GM19238 (cell line): Measurements from ENCODE around the gene DKC1.
"Not testable (repeated sequence)": the region's sequence is repeated elsewhere in the genome, so short reads cannot be mapped to it uniquely, and the experiment has no call there.

ENCODE experiments used
- DNase-seq: peaks from one replicate; pipeline ENCODE4 v3.0.0; 2011; ENCODE audit warnings: low spot score; ENCODE audit not compliant: insufficient read length

Gene DKC1

DNA sequence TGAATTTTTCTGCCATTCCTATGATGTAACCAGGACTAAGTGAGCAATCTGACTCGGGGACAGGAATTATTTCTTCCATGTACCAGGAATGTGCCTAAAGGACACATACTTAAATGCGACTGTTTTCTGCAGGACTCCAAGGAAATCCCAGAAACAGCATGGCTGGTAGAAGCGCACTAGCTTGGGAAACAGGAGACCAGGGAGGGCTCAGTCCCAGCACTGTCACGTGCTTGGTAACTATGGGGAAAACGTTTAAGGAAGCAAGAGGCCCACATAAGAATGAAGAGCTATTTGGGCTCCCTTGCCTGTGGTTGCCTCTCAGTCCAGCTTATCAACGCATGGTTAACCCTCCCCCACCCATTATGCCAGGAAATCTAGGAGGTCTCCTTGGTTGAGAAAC lies 23.1 kb downstream of the DKC1 start:
- DNase-seq, result no peak

DNA sequence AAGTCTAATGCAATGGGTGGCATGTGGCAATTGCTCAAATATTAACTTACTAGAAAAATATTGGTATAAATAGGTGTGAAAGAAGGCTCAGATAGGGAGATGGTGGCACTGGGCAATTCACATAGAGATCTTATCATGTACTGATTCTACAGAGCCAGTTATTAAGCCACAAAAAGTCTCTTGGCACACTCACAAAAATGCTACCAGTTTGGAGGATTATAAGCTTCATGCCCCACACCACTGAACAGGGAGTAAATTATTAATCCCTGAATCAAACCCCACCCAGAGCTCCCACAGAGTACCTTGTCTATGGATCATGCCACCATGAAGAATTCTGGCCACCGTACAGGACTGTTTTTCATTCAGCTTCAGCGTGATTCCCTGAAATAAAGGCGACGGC lies 28.8 kb downstream of the DKC1 start:
- DNase-seq, result no peak

DNA sequence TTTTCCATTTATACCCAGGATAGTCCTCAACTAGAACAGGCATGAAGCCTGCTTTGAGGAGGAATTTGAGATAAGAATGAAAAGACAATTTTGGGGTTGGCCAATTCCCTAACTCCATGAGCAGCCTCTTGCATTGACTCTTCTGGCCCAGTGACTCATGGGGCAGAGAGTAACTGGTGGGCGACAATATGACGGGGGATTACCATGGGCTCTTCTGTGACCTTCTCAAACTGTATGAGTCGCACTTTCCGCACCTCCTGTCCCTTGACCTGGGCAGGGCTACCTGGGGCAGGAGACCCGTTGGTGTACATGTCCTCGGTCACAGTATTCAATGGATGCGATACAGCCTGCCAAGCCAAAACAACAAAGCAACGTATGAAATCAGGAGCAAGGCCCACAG lies 29.3 kb downstream of the DKC1 start:
- DNase-seq, result no peak

DNA sequence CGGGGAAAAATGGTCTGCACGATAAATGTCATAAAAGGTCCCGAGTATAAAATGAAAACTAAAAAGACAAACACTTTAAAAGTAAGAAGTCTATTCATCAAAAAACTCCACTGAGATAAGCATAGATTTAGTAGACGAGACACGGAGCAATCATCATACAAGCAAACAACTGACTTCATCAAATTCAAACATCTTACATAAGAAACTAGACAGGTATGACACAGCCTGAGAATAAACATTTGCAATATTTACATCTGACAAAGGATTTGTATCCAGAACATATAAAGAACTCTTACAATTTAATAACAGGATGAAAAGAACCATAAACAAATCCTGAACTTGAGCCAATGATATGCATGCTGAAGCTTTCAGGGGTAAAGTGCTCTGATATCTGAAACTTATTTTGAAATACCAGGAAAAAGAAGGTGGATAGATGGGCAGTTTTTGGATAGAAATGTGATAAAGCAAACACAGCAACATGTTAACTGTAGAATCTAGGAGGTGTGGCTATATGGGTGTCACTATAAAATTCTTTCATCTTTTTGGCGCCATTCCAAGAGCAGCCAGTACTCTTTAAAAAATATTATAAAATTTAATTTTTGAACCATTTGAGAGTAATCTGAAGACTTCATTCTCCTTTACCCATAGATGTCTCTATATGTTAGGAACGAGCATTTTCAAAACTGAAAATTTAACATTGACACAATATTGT lies 30.6 kb downstream of the DKC1 start:
- no peak for DNase-seq

DNA sequence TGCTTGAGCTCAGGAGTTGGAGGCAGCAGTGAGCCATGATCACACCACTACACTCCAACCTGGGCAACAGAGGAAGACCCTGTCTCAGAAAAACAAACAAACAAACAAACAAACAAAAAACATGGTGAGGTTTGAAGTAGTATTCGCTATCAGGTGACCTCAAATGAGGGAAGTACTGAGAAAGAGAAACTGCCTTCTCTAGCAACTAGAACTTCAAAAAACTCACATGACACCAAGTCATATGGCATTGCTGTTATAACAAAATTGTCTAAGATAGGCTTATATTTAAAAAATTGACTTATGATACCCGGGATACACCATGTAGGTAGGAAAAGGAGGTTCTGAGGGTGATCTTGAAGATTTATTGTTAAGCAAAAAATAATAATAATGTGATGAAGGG lies 32.4 kb downstream of the DKC1 start:
- no peak for DNase-seq

DNA sequence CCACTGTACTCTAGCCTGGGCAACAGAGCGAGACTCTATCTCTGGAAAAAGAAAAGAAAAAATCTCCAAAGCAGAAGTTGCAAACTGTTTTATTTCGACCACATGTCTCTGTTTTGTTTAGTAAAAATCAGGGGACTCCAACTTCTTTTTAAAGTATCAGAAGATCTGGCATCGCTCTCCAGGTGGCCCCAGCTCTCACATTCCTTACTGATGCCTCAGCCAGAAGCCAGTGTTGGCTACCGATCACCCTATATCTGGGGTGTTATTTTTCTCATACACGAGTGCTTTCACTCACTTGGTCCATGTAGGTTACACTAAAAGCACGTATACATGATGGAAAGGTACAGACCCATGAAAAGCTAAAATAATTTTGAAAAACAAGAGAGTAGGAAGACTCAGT lies 34.3 kb downstream of the DKC1 start:
- DNase-seq, result no peak

DNA sequence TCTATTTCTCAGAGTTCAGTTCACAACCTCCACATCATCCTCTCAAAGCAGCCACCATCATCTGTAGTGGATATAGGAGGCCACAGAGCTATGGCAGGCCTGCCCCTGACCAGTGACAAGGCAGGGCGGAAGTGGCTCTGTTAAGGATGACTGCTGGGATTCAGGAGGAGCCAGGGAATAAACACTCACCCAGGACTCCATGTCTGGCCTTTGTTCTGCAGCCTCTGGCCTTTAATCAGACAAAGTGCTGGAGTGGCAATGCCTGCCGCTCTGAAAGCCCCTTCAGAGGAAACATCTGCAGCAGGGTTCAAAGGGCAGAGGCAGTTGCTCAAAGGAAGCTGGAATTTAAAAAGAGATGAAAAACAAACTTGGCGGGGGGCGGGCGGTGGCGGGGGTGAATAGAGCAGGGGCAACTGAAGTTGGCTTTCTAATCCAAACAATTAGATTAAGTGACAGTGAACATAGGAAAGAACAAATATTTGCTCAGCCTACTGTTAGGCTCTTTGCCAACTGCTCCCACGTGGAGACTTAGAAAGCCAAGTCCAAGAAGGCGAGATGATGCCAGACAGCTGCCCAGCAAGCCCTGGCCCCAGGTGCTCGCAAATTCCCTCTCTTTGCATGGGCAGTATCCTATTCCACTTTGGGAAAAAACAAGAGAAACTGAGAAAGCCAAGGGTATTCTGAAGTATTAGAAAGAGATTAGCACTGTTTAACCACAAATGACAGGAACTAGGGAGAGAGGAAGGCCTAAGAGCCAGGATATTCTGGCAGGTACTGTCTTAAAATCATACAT lies 37.1 kb downstream of the DKC1 start:
- DNase-seq, result no peak

DNA sequence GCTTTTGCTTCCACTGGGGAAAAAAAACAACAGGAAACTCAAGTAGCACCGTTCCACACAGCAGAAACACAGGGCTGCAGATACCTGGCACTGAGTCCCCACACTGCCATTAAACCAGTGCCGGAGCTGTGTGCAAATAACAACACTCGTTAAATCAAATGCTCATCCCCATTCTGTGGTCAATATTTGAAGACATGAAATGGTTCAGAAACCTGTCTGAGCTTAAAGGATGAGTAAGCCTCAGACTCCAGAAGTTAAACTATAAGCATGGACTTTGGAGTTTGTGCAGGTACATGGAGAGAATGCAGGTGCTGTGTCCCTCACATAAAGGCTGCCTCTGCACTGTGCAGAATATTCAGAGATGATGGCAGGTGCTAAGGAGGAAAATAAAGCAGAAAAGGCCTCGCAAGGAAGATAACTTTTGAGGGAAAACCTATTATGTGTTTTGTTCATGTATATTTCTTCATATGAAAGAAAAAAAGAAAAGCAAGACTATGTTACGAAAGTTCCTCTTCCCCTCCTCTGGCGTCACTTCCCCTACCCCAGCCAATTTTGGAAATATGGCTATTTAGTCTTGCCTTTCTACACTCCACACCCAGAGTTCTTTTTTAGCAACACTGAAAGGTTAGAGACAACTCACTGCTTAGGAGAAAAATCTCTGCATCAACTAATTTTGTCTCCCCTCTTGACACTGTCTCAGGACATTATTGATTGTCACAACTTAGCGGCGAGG lies 38.0 kb downstream of the DKC1 start:
- no peak for DNase-seq

DNA sequence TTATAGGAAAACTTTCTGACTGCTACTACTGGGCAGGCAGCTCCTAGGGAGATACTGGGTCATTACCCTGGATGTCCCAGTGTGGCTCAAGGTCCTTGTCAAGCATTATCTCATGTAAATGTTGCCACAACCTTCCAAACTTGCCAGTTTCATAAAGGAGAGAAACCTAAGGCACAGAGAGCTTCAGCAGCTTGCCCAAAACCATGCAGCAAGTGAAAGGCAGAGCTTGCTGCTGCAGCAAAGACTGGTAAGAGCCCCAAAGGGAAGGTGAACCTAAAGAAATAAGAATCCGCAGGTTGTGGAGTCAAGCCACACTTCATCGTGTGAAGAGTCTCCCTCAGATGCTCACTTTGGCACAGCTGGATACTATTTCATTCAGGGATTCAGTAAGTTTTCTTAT lies 40.3 kb downstream of the DKC1 start:
- no peak for DNase-seq

DNA sequence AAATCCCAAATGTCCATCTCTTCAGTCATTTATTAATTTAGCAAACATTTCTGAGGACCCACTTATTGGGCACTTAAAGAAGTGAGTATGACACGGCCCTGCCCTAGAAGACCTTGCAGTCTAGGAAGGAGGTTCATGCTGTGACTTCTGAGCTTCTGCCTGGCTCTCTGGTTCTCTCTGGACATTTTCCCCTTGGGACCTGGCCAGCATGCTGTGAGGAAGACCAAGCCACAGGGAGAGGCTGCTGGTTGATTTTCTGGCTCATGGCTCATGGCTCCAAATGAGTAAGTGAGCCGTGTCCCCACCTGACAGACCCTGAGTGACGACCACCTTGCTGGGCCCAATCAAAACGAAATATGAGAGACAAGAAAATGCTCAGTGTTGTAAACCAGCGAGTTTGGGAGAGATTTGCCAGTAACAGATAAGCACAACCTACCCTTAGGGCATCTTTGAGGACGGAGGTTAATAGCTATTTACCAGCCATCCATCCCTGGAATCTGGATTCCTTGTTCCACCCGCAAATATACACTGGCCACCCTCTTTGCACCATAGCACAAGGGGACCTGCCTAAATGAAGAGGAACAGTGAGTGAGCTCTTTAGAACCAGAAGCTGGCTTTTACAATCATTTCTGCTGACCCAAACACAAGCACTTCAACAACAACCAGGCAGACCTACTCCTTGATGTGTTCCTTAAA lies 41.7 kb downstream of the DKC1 start:
- DNase-seq, result no peak

DNA sequence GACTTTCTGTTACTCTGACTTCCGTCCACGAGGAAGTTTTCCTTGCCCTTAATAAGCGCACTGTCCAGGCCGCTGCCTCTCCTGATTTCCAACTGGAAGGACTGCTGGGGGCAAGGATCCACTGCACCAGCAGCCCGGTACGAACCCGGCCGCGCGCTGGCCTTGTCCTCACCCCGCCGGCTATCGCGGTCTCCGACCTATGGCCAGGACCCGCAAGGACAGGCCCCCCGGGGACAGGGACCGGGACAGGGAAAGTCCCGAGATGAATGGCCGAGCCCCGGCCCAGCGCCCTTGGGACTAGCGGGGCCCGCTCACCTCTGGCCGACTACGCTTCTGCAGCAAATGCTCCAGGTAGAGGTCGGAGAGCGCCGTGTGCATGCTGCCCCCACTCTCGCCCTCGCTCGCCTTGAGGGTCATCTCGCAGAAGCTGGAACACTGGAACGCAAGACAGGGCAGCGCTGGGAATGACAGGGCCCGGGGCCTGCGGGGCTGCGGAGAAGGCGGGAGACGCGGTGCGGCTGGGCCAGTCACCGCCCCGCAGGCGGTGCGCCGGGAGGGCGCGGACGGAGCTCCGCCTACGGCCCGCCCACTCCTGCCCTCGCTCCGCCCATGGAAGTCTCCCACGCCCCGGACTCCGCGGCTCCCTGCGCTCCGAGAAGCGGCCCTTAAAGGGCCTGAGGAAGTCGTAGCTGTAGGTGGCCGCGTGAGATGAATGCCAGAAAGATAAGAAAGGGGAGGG lies 42.5 kb downstream of the DKC1 start, which contains the start of gene MPP1:
Gene MPP1 (minus strand): TSS at position 529 of the 739 bp plus-strand sequence. CDS start 112 bp downstream, at position 417.
- DNase-seq, result peak; percentile 66

DNA sequence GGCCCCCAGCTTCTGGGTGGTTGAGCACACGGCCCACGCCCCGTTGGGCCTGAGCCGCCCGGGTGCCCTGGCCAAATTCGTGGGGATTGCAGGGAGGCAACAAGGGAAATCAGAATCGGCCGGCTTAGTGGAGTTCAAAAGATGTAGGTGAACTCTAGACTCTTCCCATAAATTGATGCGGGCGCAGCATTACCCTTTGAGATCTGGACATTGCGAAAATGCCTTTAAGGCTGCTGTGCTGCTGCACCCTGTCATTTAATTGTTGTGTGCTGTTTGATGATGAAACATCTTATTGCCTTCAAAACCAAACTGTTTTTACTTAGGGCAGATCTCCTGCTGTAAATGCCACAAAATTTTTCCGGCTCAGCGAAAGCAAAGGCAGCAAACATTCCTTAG lies 43.0 kb downstream of the DKC1 start:
- DNase-seq, result no peak

DNA sequence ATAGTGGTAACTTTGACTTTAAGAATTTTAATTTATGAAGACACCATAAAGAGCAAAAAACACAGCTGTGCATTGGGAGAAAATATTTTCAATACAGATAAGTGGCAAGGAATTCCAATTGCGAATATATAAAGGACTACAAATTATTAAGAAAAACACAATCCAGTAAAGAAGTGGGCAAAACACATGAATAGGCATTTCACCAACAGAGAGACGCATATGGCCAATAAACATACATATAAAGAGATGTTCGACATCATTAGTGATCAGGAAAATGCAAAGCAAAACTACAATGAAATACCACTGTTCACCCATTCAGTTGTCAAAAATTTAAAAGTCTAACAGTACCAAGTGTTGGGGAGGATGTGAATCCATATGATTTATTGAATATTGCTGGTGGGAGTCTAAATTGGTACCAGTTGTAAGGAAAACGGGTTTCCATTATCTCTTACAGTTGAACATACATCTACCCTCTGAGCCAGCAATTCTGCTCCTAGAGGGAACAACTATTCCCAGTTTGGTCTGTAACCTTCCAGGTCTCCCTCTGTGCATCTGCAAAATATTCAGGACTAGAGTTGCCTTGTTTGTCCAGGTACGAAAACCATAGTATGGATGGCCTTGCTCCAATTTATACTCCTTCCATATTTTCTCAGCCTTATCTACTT lies 44.3 kb downstream of the DKC1 start:
- DNase-seq, result no peak

DNA sequence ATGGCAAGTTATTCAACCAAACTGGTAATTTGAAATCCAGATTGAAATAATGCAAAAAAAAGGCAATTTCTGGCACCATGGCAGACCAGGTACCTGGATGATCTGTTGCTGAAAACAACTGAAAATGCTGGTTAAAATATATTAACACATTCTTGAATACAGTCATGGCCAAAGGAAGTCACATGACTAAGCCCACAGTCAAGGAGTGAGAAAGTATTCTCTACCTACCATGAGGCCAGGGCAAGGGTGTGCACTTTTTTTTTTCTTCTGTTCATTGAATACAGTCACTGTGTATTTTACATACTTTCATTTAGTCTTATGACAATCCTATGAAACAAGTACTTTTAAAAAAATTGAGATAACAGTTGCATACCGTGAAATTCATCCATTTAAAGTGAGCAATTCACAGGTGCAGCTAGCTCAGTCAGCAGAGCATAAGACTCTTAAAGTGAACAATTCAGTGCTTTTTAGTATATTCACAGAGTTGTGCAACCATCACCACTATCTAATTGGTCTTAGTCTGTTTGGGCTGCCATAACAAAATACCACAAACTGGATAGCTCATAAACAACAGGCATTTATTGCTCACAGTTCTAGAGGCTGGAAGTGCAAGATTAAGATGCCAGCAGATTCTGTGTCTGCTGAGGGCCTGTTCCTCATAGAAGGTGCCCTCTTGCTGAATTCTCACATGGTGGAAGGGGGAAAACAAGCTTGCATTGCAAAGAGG lies 47.4 kb downstream of the DKC1 start:
- DNase-seq, result no peak

DNA sequence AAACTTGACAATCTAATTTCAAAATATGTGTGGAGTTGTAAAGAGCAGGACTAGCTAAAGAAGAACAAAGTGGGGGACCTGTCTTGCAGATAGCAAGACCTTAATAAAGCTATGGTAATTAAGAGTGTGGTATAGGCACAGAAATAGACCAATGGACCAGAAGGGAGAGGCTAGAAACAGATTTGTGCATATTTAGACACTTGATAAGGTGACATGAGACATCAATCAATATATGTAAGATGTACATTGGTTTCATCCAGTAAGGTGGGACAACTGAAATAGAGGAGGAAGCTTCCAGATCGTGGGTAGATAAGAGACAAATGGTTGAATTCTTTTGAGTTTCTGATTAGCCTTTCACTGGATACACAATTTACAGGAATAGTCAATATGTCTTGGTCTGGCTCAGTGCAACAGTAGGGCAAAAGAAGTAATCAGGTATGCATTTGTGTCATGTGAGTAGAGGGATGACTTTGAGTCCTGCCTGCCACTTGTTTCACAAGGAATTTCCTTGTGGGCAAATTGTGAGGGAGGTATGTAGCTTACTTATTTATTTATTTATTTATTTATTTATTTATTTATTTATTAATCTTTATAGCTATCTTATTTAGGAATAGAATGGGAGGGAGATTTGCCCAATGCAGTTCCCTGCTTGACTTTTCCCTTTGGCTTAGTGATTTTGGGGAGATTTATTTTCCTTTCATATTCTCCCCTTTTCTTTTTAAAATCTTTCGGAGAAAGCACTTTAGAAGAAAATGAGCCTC lies 49.9 kb downstream of the DKC1 start:
- DNase-seq, result no peak

DNA sequence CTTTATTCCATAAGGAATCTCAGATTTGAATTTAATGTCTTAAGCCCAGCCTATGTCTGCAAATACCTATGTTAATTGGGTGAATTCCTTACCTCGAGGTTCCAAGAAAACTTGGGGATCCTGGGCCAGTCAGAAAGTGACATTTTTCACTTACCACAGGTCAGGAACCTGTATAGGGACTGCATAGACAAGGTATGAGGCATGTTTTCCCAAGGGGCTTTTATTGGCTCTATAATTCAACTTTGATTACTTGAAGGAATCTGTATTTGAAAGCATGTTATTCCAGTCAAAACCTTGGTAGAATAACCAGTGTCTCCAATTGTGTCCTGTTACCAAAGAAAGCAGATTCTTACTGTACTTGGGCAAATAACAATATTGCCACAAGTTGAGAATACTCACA lies 51.1 kb downstream of the DKC1 start:
- DNase-seq, result no peak

DNA sequence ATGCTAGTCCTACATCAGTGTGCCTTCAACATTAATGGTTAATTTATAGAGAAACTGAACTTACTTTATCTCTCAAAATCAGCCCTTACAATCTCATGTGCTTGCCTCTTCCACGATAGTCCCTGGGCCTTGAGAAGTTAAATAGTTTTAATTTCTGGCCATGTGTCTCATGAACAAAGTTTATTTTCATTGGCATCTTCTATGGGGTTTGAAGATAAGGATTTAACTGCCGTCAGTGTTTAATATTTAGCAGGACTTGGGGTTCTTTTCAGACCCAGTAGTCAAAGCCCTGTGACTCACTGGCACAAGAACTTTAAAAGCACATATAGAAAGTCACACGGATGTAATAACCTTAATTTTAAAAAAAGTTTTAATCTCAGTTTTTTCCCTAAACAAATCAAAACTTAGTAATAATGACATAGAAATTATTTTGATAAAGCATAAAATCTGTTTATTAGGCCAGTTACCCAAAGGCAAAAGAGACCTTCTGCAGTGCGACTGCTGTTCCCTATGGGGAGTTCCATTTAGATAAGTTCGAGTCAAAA lies 52.7 kb downstream of the DKC1 start:
- no peak for DNase-seq

DNA sequence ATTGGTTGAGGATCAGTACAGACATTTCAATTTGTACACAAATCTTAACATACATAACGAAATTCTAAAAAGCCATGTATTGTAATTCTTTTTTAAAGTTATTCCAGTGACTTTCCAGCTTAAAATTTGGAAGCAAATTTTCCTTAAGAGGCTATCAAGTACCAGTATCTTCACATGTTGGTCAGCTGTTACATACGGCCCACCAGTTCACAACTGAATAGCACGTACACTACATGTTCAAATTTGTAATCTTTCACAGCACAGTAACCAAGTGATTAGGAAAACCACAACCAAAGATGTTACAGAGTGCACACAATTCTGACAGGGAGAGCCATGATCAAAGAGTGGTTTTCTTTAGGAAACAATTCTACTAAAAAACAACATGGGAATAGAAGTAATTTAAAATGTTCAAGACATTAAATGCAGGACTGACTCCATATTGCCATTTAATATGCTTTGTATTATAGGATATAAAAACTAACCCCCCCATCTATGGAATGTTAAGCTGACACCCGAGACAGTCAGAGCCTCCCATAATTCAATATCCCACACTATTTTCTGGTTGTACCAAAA lies 53.7 kb downstream of the DKC1 start:
- DNase-seq, result not testable (repeated sequence)
